DMS53 (cell line): ENCODE data around the gene CCDC110.
A peak's percentile ranks its signal among the peaks of the same experiment; 100 is the strongest.

Experiments used
- DNase-seq: peaks from one replicate; lab custom pipeline; 2025; lab: John Stamatoyannopoulos, UW

CCDC110 gene

GRCh38 chr4:185421366-185422124, 50.0 kb downstream of the CCDC110 start:
- DNase-seq = no peak

GRCh38 chr4:185416955-185417354, 54.6 kb downstream of the CCDC110 start:
- no peak for DNase-seq

DNA sequence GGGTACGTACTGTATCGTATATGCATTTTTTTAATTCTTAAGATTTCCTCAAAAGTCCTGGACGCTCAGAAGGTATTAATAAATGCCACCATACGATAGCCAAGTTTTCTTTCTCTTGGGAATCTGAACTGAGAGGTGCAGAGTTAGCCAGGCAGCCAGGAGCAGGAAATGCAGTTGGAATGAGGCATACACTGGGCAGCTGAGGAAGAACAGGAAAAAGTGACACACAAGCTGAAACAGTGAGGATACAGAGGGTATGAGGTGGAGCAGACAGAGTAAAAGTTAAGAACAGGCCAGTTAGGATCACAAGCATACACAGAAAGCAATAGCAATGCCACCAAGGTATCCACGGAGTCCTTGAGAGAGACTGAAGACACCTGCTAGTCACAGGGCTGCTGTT, 59.1 kb downstream of the CCDC110 start:
- DNase-seq = no peak

DNA sequence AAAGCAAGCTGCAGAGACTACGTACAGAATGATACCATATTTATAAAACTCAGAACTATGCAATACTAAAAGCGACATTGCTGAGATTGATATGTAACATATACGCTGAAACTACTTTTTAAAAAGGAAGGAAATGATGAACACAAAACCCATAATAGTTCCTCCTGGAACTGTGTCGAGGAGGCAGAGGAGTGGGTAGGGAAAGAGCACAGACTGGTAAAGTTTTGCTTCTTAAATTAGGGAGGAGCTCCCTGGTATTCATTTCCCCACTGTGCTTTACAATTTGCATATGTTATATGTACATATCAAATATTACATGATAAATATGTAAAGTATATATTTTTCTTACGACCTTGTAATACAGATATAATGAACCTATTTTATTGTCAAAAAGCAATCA, 59.7 kb downstream of the CCDC110 start:
- DNase-seq = no peak

DNA sequence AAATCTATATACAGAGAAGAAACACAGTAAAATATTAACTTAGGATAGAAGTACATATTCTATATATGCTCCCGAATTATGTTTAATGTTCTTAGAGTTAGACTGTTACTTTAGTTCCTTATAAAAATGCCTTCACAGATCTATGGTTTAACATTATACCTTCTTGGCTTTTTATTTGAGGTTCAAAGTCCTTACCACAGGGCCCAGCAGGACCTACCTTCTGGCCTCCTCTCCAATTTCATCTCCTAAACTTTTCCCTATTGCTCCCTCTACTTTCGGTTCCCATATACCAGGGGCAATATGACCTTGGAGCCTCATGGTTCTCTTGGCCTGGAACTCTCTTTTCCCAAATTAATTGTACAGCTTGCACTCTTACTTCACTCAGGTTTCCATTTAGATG, 63.1 kb downstream of the CCDC110 start:
- no peak for DNase-seq

DNA sequence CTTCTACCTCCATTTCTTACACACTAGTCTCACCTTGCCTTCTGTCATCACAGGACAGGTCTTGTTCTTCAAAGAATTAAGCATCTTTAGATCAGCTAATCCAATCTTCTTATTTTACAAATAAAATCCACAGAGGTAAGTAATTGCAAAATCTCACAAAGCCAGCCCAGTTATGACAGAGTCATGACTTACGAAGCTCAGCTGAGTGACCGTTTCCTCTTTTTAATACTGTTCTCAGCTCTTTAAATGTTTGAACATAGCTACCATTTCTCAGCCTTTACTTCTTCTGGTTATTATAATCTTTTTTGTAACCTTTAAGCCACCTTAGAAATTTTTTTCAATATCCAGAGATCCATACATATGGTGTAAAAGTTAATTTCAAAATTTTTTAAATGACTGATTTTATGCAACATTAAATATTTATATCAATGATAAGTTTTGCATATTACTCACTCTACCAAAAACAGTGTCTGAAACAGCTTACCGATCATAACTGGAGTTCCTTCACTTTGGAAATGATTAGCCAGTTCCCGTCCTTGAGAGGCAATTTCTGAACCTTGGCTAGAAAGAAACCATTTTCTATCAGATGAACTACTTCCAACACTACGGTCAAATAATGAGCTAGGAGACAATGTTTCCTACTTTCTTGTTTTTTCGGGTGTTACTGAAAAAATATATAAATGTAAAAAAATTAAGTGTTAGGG, 66.1 kb downstream of the CCDC110 start:
- DNase-seq = no peak

DNA sequence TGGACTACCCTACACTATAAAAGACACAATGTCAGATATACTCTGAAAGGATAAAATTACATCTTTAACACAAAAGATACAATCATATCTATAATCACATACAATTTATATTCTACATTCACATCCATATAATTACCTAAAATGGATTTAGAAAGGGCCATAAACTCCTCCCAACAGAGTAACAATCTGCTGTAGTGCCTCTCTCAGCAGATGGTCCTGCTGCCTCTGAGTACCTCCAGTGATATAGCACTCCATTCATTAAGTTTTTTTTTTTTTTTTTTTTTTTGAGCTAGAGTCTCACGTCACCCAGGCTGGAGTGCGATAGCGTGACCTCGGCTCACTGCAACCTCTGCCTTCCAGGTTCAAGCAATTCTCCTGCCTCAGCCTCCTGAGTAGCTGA, 67.5 kb downstream of the CCDC110 start:
- no peak for DNase-seq

DNA sequence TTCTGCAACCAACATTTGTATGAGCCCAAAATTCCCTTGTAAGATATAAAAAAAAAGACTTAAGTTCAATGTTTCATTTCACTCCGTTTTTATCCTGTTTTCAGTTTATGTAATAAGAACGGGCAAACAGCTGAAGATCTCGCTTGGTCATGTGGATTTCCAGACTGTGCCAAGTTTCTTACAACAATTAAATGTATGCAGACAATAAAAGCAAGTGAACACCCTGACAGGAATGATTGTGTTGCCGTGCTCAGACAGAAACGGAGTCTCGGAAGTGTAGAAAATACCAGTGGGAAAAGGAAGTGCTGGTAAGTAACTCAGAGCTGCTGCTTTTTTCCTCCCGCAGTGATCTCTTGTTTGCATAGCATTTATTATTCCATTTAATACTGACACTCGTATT, 72.1 kb downstream of the CCDC110 start:
- DNase-seq = no peak

- no peak for DNase-seq
Observed at GRCh38 chr4:185398618-185399017, 72.9 kb downstream of the CCDC110 start.

DNA sequence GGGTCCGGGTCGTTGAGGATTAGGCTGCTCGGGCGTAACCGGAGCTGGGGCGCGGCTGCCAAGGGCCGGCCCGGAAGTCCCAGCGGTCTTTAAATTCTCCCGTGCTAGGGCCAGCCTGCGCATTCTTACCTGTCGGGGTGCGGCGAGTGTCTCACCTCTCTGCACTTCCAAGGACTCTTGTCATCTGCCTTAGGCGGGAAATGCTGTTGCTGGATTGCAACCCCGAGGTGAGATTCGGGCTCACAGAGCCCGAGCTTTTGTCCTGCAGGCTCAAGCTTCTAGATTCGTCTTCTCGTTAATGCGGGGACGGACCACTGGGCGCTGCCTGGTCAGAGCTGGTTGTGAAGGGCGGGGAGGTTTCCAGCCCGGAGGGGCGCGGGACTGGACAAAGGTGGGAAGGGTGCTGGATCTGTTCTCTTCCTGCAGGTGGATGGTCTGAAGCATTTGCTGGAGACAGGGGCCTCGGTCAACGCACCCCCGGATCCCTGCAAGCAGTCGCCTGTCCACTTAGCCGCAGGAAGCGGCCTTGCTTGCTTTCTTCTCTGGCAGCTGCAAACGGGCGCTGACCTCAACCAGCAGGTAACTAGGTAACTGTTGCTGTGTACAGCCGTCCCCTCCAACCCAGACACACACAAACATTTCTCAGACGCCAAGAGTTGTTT, 74.7 kb downstream of the CCDC110 start, which contains the start of gene ANKRD37:
Gene ANKRD37 (plus strand): TSS at position 118 of the 662 bp plus-strand sequence. CDS start 83 bp downstream, at position 201.
- DNase-seq = peak; percentile 95

GRCh38 chr4:185395956-185396723, 75.4 kb downstream of the CCDC110 start:
- peak; percentile 96 for DNase-seq

- DNase-seq = peak; percentile 39
Observed at GRCh38 chr4:185395238-185395955, 76.1 kb downstream of the CCDC110 start, which contains the start of gene LRP2BP. Gene LRP2BP (minus strand): TSS chr4:185395924. CDS start chr4:185378186, 17,738 bp downstream.
